Endometrium (tissue), 2 donors: ENCODE data around the gene C11orf52.
"Not testable (repeated sequence)": the region's sequence is repeated elsewhere in the genome, so short reads cannot be mapped to it uniquely, and the experiment has no call there.

ENCODE experiments used
- FAIRE-seq: peaks from 2 replicates; lab custom pipeline; 2012; peaks lifted over from hg19 to GRCh38; lab: Jason Lieb, UNC
- donor health status: control.
- donor health status: control.

C11orf52 gene, protein sequence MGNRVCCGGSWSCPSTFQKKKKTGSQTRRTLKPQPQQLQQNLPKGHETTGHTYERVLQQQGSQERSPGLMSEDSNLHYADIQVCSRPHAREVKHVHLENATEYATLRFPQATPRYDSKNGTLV

DNA sequence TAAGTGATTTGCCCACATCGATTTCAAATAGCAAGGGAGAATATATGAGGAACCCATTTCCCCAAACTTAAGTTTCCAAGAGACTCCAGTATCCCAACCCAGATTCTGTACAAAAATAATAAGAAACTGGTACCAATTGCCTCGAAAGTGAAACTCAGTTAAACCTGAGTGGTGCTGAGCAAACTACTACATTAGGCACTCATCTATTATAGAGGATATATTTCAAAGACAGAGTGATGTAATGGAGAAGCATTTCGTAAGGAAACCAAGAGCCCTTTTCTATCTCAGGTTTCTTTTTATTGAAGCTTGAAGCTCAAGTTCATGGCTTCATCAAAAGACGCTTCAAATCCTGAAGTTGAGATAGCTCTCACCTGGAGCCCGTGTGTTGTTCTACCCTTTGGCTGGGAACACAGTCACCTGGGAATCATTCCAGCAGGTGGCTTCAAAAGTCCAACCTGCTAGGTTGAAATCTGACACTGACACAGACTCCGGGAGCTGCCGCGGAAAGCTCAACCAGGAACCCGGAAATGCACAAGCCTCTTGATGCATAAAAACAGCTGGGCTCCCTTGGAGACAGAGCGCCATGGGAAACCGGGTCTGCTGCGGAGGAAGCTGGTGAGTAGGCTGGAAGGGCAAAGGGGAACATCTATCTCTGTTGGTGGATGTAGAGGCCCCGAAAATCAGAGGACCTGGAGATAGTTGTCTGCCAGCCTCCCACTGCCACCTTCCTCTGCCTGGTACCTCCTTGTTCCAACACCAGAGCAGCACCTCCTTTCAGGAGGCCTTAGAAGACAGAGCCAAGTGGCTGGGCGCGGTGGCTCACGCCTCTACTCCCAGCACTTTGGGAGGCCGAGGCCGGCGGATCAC lies at the start of gene C11orf52:
C11orf52 (plus strand) TSS at position 524 of the 867 bp plus-strand sequence; CDS start at position 584, 60 bp downstream.
- no peak for FAIRE-seq

DNA sequence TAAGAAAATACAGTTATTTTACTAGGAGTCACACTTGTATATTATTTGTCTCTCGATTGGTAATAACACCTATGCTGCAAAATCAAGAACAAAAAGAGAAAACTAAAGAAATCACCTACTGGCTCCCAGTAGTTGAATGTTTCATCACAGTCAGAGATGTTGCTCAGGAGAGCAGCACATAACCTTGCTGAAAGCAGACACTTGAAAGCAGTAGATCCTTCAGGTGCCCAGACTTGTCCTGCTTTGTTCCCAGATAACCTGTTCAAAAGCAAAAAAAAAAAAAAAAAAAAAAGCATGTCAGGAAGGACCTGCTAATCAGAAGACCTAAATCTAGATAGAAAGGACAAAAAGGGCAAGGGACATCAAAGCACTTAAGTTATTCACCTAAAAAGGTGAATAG lies 48.6 kb upstream of the C11orf52 start:
- no peak for FAIRE-seq

DNA sequence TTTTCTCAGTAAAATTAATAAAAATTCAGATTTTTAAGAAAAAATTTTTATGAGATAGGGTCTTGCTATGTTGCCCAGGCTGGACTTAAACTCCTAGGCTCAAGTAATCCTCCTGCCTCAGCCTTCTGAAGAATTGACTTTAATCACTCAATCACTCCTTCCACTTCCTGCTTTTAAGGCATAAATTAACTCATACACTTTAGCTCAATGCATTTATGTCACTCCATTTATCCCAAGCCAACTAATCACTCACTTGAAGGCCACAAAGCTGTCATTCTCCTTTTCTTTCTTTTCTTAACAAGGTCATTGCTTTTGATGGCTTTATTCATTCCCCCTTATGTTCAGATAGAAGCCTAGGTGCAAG lies 48.2 kb upstream of the C11orf52 start:
- no peak for FAIRE-seq

DNA sequence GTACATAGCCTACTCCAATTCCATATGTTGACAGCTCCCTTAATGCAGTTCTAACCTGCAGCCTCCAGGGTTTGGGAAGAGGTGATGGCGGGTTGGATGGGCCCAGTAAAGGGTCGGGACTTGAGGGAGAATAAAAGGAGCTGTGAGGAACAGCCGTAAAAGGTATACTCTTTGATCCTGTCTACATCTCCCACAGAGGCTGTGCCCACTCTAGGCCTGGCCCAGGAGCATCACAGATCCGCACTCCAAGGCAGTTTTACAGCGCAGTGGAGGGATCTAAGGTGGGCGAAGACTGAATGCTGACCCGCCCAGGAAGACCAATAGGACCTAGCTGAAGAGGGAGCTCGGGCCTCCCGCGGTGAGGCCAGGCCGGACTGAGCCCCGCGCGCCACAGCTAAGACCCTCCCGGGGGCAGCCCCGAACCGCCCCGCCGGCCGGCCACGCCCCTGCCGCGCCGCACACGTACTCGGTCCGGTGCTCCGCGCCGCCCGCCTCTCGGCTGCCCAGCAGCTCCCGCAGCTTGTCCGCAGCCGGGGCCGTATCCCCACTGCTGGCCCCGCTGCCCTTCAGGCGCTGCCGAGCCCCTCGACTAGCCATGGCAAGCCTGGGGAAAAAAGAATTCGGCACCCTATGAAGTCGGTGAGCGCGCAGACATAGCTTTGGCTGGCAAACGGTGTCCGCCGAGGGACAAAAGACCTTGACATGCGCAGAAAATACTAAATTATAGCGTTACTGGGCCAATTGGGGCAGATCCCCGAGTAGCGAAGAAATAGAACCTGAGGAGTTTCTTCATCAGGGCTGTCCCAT lies 47.6 kb upstream of the C11orf52 start, which contains the start of gene ALG9:
ALG9 (minus strand) TSS at position 696 of the 807 bp plus-strand sequence; CDS start at position 597, 99 bp downstream.
- FAIRE-seq = no peak

DNA sequence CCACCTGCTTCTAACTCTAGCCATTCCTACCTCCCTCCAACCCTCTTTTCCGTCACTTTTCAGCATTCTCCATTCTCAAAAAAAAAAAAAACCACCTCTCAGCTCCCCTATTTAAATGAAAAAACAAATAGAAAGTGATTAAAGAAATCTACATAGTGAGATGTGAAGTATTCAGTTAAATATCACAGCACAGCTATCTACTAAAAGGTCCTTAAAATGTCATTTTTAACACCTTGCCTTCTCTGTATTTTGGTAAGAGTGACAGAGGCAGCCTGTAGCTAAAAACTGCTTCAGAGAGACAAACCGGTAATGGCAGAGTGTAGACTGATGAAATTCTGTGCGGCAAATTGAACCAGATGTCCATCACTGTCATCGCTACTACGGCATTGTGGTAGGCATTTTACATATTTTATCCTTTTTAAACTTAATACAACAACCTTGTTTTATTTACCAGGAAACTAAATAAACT lies 47.0 kb upstream of the C11orf52 start:
- FAIRE-seq = no peak

DNA sequence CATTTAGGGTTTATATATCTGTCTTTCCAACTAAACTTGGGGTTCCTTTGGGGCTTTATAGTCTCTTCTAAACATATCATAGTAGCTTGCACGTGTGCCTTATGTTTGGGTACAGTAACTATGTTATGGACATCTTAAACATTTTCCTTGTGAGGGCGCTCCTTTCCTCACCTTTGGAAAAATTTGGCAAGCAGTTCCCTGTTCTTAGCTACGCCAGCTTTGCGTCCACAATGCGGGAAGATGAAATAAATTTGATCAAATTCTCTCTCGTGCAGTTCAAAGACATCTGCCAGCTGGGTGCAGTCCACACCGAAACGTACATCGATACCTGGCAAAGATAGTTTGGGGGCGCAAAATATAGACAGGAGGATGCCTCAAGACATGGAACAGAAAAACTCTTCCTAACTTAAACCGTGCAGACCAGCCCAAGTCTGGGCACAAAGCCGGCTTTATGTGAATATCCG lies 40.3 kb upstream of the C11orf52 start:
- no peak for FAIRE-seq

DNA sequence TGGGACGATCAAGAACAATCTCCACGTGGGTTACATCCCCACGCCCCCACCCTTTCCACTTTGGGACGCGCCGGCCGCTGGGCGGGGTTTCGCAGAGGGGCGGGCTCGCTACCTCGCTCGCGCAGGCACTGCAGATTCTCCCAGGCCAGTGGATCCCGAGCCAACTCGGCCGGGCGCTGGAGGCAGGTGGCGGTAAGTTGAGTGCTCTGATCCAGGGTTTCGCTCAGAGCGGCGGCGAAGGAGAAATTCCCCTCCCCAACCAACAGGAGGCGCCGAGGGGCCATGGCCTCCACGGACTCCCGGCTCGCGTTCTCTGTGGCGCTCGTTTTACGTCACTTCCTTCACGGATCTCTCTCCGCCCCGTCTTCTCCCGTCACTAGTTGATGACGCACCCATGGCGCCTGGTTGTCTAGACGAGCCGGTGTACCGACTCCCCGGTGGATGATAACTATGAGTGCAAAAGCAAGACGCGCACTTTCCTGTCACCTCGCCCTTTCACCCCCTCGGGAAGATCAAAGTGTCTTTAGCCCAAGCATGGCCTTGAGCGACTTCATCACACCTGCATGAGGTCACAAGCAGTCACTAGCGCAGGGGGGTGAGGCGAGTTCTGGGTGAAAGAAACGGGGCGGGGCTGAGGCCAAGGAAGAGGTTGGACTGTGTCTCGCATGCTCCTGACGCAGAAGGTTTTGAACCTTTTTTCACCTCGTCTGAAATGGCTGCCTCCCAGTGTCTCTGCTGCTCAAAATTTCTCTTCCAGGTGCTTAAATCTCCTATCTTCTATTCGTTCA lies 39.7 kb upstream of the C11orf52 start, which contains the start of the genes CFAP68 and FDXACB1:
CFAP68 (plus strand) TSS at position 693 of the 788 bp plus-strand sequence; CDS start at position 713, 20 bp downstream.
FDXACB1 (minus strand) TSS at position 317 of the 788 bp plus-strand sequence; CDS start at position 284, 33 bp downstream.
- FAIRE-seq = peak; percentile 89

DNA sequence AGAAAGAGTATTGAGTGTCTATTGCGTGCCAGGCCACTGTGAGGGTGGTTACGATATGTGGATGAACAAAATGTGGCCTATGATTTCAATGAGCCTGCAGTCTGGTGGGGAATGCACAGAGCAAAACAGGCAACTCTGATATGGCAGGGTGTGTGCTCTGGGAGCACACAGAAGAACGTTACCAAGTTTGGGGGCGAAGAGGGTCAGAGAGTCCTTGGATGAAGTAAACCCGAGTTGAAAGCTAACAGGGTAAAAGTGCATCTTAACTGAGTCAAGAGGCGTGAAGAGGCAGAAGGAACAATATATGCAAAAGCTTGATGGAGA lies 39.1 kb upstream of the C11orf52 start:
- no peak for FAIRE-seq

DNA sequence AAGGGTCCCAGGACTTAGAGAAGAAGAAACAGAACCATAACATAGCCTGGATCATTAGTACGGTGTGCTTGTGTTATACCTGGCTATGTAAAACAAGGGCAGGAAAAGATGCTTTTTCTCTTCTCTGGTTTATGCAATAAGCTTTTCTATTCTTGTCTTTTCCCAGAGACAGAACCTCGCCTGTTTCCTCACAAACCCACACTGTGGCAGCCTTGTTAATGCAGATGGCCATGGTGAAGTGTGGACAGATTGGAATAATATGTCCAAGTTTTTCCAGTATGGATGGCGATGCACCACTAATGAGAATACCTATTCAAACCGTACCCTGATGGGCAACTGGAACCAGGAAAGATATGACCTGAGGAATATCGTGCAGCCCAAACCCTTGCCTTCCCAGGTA lies 36.5 kb upstream of the C11orf52 start:
- no peak for FAIRE-seq

DNA sequence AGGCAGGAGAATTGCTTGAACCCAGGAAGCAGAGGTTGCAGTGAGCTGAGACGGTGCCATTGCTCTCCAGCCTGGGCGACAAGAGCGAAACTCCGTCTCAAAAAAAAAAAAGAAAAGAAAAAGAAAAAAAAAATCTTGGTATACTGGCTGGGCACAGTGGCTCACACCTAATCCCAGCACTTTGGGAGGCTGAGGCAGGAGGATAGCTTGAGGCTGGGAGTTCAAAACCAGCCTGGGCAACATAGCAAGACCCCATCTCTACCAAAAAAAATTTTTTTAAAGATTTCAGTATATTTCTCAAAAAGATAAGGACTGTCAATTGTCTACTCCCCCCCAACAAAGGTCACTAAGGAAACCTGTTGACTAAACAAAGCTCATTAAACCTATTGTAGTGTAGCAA lies 33.7 kb upstream of the C11orf52 start:
- FAIRE-seq = not testable (repeated sequence)

DNA sequence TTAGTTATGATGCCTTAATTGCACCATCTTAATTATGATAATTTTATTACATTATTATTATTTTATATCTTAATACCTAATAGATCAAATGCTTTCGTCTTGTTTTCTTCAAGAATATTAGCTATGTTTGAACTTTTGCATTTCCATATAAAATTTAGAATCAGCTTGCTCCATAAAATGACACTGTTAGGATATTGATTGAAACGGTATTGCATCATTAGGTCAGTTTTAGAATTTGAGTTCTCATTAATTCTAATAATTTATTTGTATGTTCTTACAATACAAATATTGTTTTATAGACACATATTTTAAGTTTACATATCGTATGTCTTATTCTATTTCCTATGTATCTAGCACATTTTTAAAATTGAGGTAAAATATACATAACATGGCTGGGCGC lies 32.7 kb upstream of the C11orf52 start:
- FAIRE-seq = no peak

DNA sequence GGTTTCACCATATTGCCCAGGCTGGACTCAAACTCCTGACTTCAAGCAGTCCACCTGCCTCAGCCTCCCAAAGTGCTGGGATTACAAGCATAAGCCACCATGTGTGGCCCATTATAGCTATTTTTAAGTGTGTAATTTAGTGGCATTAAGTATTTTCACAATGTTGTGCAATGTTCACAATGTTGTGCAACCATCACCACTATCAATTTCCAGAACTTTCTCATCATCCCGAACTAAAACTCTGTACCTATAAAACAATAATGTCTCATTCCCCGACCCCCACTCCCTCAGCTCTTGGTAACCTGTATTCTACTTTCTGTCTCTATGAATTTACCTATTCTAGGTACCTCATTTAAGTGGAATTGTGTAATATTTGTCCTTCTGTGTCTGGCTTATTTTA lies 31.9 kb upstream of the C11orf52 start:
- no peak for FAIRE-seq

DNA sequence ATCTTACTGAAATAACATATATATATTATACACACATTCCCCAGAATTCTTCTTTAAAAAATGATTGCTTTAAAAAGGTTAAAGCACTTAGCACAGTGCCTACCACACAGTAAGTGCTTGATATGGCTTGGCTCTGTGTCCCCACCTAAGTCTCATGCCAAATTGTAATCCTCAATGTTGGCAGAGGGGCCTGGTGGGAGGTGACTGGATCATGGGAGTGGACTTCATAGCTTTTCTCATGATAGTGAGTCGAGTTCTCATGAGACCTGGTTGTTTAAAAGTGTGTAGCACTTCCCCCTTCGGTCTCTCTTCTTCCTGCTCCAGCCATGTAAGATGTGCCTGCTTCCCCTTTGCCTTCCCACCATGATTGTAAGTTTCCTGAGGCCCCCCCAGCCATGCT lies 13.3 kb upstream of the C11orf52 start:
- FAIRE-seq = no peak

DNA sequence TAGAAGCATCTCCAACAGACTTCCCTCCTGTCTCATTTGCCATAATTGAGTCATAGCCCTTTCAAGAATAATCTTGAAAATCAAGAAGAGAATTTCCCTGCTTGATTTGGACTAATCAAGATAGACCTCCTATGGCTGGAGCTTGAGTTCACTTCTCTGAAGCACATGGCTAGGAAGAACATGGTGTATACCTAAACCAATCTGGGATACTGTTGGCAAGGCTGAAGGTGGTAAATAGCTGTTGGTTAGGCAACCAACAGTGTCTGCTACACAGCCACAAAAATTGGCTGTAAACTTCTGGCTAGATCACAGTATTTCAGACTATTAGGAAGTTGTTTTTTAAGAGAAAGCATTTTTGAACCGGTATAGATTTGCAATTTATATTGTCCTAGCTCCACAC lies 12.0 kb upstream of the C11orf52 start:
- FAIRE-seq = no peak

DNA sequence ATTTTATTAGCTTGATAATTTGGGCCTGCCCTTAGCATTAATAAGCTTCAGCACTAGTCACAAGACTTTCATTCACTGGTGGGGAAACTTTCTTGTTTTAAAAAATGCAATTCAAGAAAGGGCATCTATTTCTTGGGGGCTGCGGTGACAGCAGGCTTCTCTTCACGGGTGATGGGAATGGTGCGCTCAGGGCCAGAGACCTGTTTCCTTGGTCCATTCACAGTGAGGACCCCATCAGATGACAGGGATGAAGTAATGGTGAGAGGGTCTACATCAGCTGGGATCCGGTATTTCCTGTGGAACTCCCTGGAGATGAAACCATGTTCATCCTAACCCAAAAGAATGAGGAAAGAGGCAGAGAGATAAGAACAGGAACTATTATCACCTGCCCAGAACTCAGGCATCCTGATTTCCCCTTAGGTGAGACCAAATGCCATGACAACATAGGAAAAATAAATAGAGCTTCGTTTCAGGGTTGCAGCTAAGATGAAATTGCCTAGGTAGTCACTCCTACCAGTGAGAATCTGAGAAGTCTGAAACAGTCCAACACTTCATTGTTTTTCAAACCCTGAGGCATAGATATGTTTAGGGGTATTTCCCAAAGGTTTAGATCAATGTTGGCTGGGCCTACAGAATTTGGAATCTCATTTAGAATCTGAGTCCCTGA lies 9.9 kb upstream of the C11orf52 start:
- no peak for FAIRE-seq

DNA sequence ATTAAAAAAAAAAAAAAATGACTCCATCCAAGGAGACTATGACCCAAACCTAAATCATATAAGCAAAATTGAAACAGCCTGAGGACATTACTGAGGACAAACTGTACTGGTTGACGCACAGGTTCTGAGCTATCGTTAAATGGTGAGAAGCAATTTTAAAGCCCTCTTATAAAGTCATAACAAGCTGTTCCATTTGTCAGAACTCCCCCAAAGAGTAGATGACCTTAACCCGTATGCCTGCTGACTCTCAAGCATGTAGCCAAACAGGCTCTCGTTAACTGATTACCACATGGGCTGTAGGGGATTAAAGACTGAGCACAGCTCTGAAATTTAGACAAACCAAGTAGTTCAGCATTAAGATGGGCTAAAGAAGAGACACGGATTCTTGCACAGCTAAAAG lies 9.3 kb upstream of the C11orf52 start:
- no peak for FAIRE-seq

DNA sequence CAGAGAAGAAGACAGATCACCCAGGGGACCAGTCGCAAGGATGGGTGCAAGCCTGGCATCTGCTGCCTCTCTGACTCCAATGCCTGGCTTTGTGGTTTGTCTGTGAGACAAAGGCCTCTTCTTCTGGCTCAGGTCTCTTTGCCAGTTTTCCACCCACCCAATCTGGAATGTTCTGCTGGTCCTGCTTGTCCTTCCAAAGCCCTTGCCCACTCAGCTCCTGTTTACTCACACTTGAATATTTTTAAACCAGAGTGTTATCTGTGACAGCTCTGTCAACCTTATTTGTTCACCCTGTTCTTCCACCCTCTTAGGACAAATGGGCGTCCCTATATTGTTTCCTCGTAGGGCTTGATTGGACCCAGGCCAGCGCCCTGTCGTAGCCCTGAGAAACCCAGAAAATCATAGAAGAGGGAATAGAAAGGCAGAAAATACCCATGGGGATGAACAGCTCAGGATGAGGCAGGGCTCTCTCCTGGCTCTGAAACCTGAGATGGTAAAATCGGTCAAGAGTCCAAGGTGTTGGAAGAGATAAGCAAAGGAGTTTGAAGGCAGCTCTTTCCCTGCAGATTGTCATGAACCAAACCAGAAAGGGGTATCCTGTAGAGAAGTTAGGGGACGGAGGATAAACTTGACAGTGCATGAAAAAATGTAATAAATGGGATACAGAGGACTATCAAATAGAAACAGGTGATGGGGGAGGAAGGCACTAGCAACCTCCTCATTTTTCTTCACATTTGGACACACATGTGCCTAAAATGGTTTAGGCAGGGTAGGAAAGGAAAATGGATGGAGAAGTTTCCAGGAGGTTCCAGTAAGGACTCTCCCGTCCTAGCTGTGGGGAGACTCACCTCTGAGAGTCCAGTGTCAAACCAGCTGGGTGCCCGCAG lies 7.8 kb upstream of the C11orf52 start:
- FAIRE-seq = no peak

DNA sequence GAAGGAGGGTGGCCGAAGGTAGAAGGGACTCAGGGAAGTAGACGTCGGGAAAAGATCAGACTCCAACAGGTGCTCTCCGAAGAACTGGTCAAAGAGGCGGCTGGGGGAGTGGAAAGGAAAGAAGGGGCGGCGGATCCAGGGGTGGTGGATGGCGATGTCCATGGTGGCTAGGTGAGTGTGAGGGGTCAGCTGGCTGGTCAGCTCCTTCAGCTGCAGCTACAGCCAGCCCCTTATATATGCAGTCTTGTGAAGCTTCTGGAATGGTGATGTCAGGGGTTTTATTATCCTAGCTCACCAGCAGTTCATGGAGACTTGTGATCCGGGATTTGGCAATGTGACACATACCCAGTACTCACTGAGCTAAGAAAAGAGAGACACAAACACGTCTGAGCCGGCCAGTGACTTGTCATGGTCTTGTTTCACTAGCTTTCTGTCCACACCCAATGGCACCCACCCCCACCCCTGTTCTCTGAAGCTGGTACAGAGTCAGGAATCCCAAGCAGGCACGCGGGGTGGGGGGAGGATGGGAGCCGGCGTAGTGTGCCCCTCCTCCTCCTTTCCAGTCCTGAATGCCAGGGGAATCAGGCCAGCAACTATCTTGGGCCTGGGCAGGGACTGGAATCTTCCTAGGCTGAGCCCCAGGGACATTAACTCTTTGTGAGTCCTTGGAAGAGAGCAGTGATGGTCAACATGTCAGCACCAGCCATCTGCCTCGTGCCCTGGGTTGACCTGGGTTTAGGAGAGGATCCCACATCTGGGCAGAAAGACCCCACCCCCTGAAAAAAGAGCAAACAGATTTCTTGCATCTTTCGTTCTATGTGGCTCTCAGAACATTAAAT lies 6.9 kb upstream of the C11orf52 start, which contains the start of gene CRYAB:
CRYAB (minus strand) TSS at position 208 of the 839 bp plus-strand sequence; CDS start at position 162, 46 bp downstream.
- FAIRE-seq = no peak

DNA sequence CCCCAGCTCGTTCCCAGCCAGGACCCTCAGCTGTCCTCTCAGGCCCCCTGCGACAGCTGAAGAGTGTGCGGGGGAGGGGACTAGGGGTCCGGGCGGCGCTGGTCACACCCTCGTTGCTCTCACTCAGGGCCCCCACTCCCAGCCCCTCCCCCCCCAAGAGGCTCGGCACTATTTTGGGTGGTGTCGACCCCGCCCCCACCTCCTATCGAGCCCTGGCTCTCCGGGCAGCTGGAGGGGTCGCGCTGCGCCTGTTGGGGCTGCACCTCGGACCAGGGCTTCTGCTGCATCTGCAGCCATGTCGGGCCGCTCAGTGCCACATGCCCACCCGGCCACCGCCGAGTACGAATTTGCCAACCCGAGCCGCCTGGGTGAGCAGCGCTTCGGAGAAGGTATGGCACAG lies 6.2 kb upstream of the C11orf52 start, which contains the start of gene HSPB2:
HSPB2 (plus strand) TSS at position 200 of the 400 bp plus-strand sequence; CDS start at position 296, 96 bp downstream.
- FAIRE-seq = no peak
